AG04449 (cell line): ENCODE results near the gene TRIM71.

ENCODE experiments used
- CTCF ChIA-PET: fragments of 350-600 bp; formaldehyde crosslinking; extraction: SDS; loops from one replicate; lab custom pipeline; 2021; ENCODE audit warnings: antibody characterized with exemption; lab: Yijun Ruan, JAX
- POLR2A ChIA-PET: fragments of 400-600, 350-600 bp; formaldehyde crosslinking; extraction: SDS; loops from one replicate; lab custom pipeline; 2020; ENCODE audit warnings: antibody characterized with exemption, inconsistent platforms; lab: Yijun Ruan, JAX
- DNase-seq: peaks from one replicate; pipeline ENCODE4 v3.0.0-alpha.2; 2010; ENCODE audit warnings: low read depth, low spot score
- H3K4me3 ChIP-seq: 2 replicates; pipeline ENCODE4 v1.5.1; 2011; ENCODE audit warnings: low read depth, mild to moderate bottlenecking, control low read depth, low read length
- CTCF ChIP-seq: IDR thresholded peaks from one replicate; pipeline ENCODE4 v1.5.1; 2011; ENCODE audit warnings: mild to moderate bottlenecking, moderate library complexity, low read length, control low read depth, inconsistent platforms; ENCODE audit not compliant: insufficient read depth; ENCODE audit errors: missing control alignments

TRIM71 gene

GRCh38 chr3:32855350-32855953 is 37.7 kb downstream of the TRIM71 start:
- DNase-seq = no peak
- ChIA-PET CTCF (no interaction called here), POLR2A (no interaction called here)
- H3K4me3 ChIP-seq = no peak overlapping the region
- TF ChIP-seq CTCF = no peak

GRCh38 chr3:32856355-32856889 is 38.6 kb downstream of the TRIM71 start:
- no peak for DNase-seq
- ChIA-PET POLR2A (no interaction called here), CTCF (no interaction called here)
- no peak for TF ChIP-seq CTCF
- H3K4me3 ChIP-seq = no peak overlapping the region

GRCh38 chr3:32856901-32857507 is 39.2 kb downstream of the TRIM71 start:
- ChIA-PET POLR2A (no interaction called here), CTCF (no interaction called here)
- no peak for DNase-seq
- no peak overlapping the region for H3K4me3 ChIP-seq
- no peak for TF ChIP-seq CTCF

- ChIA-PET POLR2A (no interaction called here), CTCF (no interaction called here)
- no peak overlapping the region for H3K4me3 ChIP-seq
Measured at GRCh38 chr3:32857921-32858320, 40.1 kb downstream of the TRIM71 start.

GRCh38 chr3:32859604-32860237 is 41.9 kb downstream of the TRIM71 start:
- no peak for TF ChIP-seq CTCF
- H3K4me3 ChIP-seq = no peak overlapping the region
- CTCF ChIA-PET = no interaction called here
- DNase-seq = no peak
- POLR2A ChIA-PET = no interaction called here

More at GRCh38 chr3:32857921-32858320, 40.1 kb downstream of the TRIM71 start:
- TF ChIP-seq CTCF = no peak
- DNase-seq = no peak

GRCh38 chr3:32860499-32860898 is 42.7 kb downstream of the TRIM71 start:
- no peak for TF ChIP-seq CTCF
- POLR2A ChIA-PET = no interaction called here
- CTCF ChIA-PET = no interaction called here
- DNase-seq = no peak
- no peak overlapping the region for H3K4me3 ChIP-seq
